LNCaP clone FGC (cell line): ENCODE results near the gene GNA14.
A peak's percentile ranks its signal among the peaks of the same experiment; 100 is the strongest.
"Not testable (repeated sequence)": the region's sequence is repeated elsewhere in the genome, so short reads cannot be mapped to it uniquely, and the experiment has no call there.

Experiments
- DNase-seq: peaks from one replicate; pipeline ENCODE4 v3.0.0-alpha.2; 2011; ENCODE audit warnings: low read depth
- H3K4me3 ChIP-seq: 2 replicates; pipeline ENCODE4 v1.5.1; 2011; ENCODE audit warnings: mild to moderate bottlenecking, low read depth, low read length, control low read depth
- CTCF ChIP-seq: IDR thresholded peaks from 2 replicates; pipeline ENCODE4 v1.5.1; 2012; ENCODE audit warnings: mild to moderate bottlenecking; ENCODE audit not compliant: control insufficient read depth, insufficient read depth; ENCODE audit errors: extremely low read depth

GNA14 gene

GRCh38 chr9:77497322-77498198, 150.6 kb downstream of the GNA14 start:
- TF ChIP-seq CTCF: no peak
- DNase-seq: no peak
- H3K4me3 ChIP-seq: no peak overlapping the region

- H3K4me3 ChIP-seq: no peak overlapping the region
- no peak for DNase-seq
- no peak for TF ChIP-seq CTCF
Measured at GRCh38 chr9:77495834-77496671, 152.1 kb downstream of the GNA14 start.

DNA sequence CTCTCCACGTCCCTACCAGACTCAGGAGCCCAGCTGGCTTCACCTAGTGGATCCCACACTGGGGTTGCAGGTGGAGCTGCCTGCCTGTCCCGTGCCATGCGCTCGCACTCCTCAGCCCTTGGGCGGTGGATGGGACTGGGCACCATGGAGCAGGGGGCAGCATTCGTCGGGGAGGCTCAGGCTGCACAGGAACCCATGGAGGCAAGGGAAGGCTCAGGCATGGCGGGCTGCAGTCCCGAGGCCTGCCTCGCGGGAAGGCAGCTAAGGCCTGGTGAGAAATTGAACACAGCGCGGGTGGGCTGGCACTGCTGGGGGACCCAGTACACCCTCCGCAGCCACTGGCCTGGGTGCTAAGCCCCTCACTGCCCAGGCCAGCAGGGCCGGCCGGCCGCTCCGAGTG, 157.8 kb downstream of the GNA14 start:
- DNase-seq, H3K4me3 ChIP-seq: not testable (repeated sequence)

GRCh38 chr9:77489405-77490163, 158.5 kb downstream of the GNA14 start:
- not testable (repeated sequence) for H3K4me3 ChIP-seq, DNase-seq

- no peak overlapping the region for H3K4me3 ChIP-seq
- DNase-seq: peak; percentile 56
- TF ChIP-seq CTCF: peak; percentile 66
Measured at GRCh38 chr9:77488439-77489126, 159.5 kb downstream of the GNA14 start.

- no peak overlapping the region for H3K4me3 ChIP-seq
- TF ChIP-seq CTCF: no peak
- no peak for DNase-seq
Measured at GRCh38 chr9:77486968-77487367, 161.2 kb downstream of the GNA14 start.

GRCh38 chr9:77486463-77486862, 161.7 kb downstream of the GNA14 start:
- no peak overlapping the region for H3K4me3 ChIP-seq
- DNase-seq: no peak
- TF ChIP-seq CTCF: no peak
